B cell (primary cell): ENCODE data around the gene LGSN. TPM values are rescaled to one million over a fixed set of nuclear protein-coding genes. Genes with fewer than 3 reads are reported as not detected.

Source experiments
- ATAC-seq: fragments of 200-7000 bp; cut with Tn5 transposase; one replicate; pipeline ENCODE4 v1.10.0; 2021; ENCODE audit warnings: low read depth, mild to moderate bottlenecking, moderate number of reproducible peaks, moderate library complexity
- CTCF ChIA-PET: fragments of 350-600 bp; sonication (Branson Sonifier 250); formaldehyde crosslinking; loops from one replicate; lab custom pipeline; 2021; ENCODE audit warnings: antibody characterized with exemption, inconsistent platforms; lab: Charles Lee
- POLR2A ChIA-PET: fragments of 350-600 bp; sonication (Branson Sonifier 250); formaldehyde crosslinking; loops from one replicate; lab custom pipeline; 2021; ENCODE audit warnings: antibody characterized with exemption; lab: Charles Lee
- DNase-seq: peaks from one replicate; pipeline ENCODE4 v3.0.0; 2013
- H2AFZ ChIP-seq: 2 replicates; pipeline ENCODE4 v1.6.1; 2012; ENCODE audit warnings: mild to moderate bottlenecking, low read depth, low read length; ENCODE audit not compliant: insufficient read depth, poor library complexity, severe bottlenecking
- H3K27ac ChIP-seq, 2 donors: 1 replicate in 1 of 2; 2 replicates in 1 of 2; pipeline ENCODE4 v1.5.1; 2012 to 2013; ENCODE audit warnings: low read length in 2 of 2, mild to moderate bottlenecking in 2 of 2, moderate library complexity in 1 of 2
- H3K27me3 ChIP-seq, 4 experiments: fragments of 200-600 bp in 1 of 4; sonication (generic) in 1 of 4; replicated peaks in 1 of 4; 1 replicate in 2 of 4; 2 replicates in 2 of 4; pipeline versions ENCODE4 v1.6.1 to v1.7.0; 2013 to 2016; ENCODE audit warnings: low read length in 3 of 4, mild to moderate bottlenecking in 2 of 4, mixed read lengths in 1 of 4, moderate library complexity in 1 of 4; ENCODE audit not compliant: insufficient read depth in 4 of 4, control insufficient read depth in 3 of 4; ENCODE audit errors: control extremely low read depth in 1 of 4
- H3K36me3 ChIP-seq, 2 experiments: replicated peaks in 1 of 2; 1 replicate in 1 of 2; 2 replicates in 1 of 2; pipeline versions ENCODE4 v1.6.1 to v1.7.1; 2013; ENCODE audit warnings: low read length in 1 of 2; ENCODE audit not compliant: insufficient read depth in 2 of 2, control insufficient read depth in 1 of 2; ENCODE audit errors: control extremely low read depth in 1 of 2, extremely low read depth in 1 of 2
- H3K4me1 ChIP-seq, 2 donors: fragments of 200-600 bp in 1 of 2; sonication (generic) in 1 of 2; 1 replicate in 1 of 2; 2 replicates in 1 of 2; pipeline versions ENCODE4 v1.5.1 to v1.6.1; 2013 to 2017; ENCODE audit warnings: low read length in 2 of 2; ENCODE audit not compliant: control insufficient read depth in 2 of 2, insufficient read depth in 2 of 2
- H3K4me2 ChIP-seq: replicated peaks from 2 replicates; pipeline ENCODE3; 2012; ENCODE audit warnings: mild to moderate bottlenecking, low read depth, low read length; ENCODE audit not compliant: poor library complexity, severe bottlenecking
- H3K4me3 ChIP-seq, 5 experiments: fragments of 200-600 bp in 1 of 5; sonication (generic) in 1 of 5; 1 replicate in 3 of 5; 2 replicates in 2 of 5; pipeline versions ENCODE4 v1.5.1 to v1.7.0; 2011 to 2016; ENCODE audit warnings: low read length in 4 of 5, mild to moderate bottlenecking in 4 of 5, low read depth in 2 of 5, control low read depth in 1 of 5, moderate library complexity in 1 of 5; ENCODE audit not compliant: insufficient read depth in 1 of 5; ENCODE audit errors: control extremely low read depth in 1 of 5, extremely low read depth in 1 of 5
- H3K79me2 ChIP-seq: fragments of 200-600 bp; sonication (generic); one replicate; pipeline ENCODE4 v1.6.0; 2016; ENCODE audit warnings: low read length; ENCODE audit not compliant: control insufficient read depth, insufficient read depth
- H3K9ac ChIP-seq: fragments of 200-600 bp; sonication (generic); 2 replicates; pipeline ENCODE4 v1.6.1; 2017; ENCODE audit warnings: mild to moderate bottlenecking, low read length, moderate library complexity
- H3K9me3 ChIP-seq, 3 donors: one replicate each; pipeline versions ENCODE4 v1.6.1 to v1.7.1; 2013; ENCODE audit warnings: low read length in 2 of 3; ENCODE audit not compliant: control insufficient read depth in 2 of 3, insufficient read depth in 1 of 3; ENCODE audit errors: control extremely low read depth in 1 of 3
- H4K20me1 ChIP-seq: 2 replicates; pipeline ENCODE4 v1.6.0; 2012; ENCODE audit warnings: mild to moderate bottlenecking, low read length; ENCODE audit not compliant: insufficient read depth, control insufficient read depth, poor library complexity, severe bottlenecking
- H3K27ac Mint-ChIP-seq: one replicate; pipeline ENCODE4 v1.8.0; 2021; ENCODE audit warnings: mixed read lengths
- H3K27me3 Mint-ChIP-seq: one replicate; pipeline ENCODE4 v1.8.0; 2021; ENCODE audit warnings: mixed read lengths
- H3K4me1 Mint-ChIP-seq: one replicate; pipeline ENCODE4 v1.8.0; 2021; ENCODE audit warnings: mixed read lengths
- H3K4me3 Mint-ChIP-seq: one replicate; pipeline ENCODE4 v1.8.0; 2021; ENCODE audit warnings: mixed read lengths
- H3K9me3 Mint-ChIP-seq: one replicate; pipeline ENCODE4 v1.8.0; 2022; ENCODE audit warnings: mixed read lengths; ENCODE audit not compliant: insufficient read depth
- CTCF ChIP-seq: fragments of 200-600 bp; IDR thresholded peaks from one replicate; pipeline ENCODE4 v1.8.0; 2022; ENCODE audit warnings: antibody characterized with exemption, mild to moderate bottlenecking
- EZH2 ChIP-seq: IDR thresholded peaks from 2 replicates; pipeline ENCODE4 v1.6.1; 2012; ENCODE audit warnings: borderline replicate concordance, low read depth, mild to moderate bottlenecking, moderate library complexity, low read length; ENCODE audit not compliant: insufficient read depth, poor library complexity, severe bottlenecking
- WGBS: methylation state at CpG from one replicate; pipeline ENCODE4 v1.1.5; 2013; ENCODE audit warnings: missing lambda C conversion rate; ENCODE audit not compliant: insufficient coverage; 5-methylcytosine and 5-hydroxymethylcytosine counted together
- intact Hi-C: fragments of 100-400 bp; cut with micrococcal nuclease; formaldehyde crosslinking; loops from one replicate; pipeline ENCODE4 v1.10.0; 2022
- polyA plus RNA-seq: library from polyadenylated mRNA; depleted of rRNA; stranded (reverse); fragments of >200 nt; gene quantifications from 2 replicates; pipeline ENCODE4 v1.2.3, GENCODE V29; 2012
- total RNA-seq, 2 donors: library from RNA; stranded (reverse); fragments of 120-200 nt in 1 of 2; gene quantifications; 1 replicate in 1 of 2; 2 replicates in 1 of 2; pipeline versions ENCODE4 v1.2.3 to v1.2.4, GENCODE V29; 2013 to 2022

LGSN gene
- total and polyA plus RNA-seq, 2 donors (not counting 1 experiment from before 2014, with no cell fraction given), result not detected

GRCh38 chr6:63306420-63306819, 13.4 kb downstream of the LGSN start:
- H3K4me1 ChIP-seq, result no peaks in the 10 kb centered on the region
- TF ChIP-seq CTCF (no peak), EZH2 (no peak)
- WGBS, result 100% methylated on average over 2 of the region's 3 CpGs
- no peaks in the 10 kb centered on the region for H3K27me3 ChIP-seq
- DNase-seq (no peak), ATAC-seq (no peak)
- H3K9ac ChIP-seq, result no peak overlapping the region
- no peak overlapping the region for H3K4me3 ChIP-seq
- no peaks in the 10 kb centered on the region for H4K20me1 ChIP-seq
- no peak overlapping the region for H3K4me2 ChIP-seq
- no peak overlapping the region for H3K27ac ChIP-seq
- no peaks in the 10 kb centered on the region for H3K79me2 ChIP-seq
- ChIA-PET POLR2A (no interaction called here), CTCF (interaction anchor here (2.0 kb wide), 1 partner anchor 458 kb away, joined by 18 read pairs; no protein-coding TSS in a partner anchor)
- no peak overlapping the region for H2AFZ ChIP-seq
- H3K9me3 ChIP-seq, result no peaks in the 10 kb centered on the region
- Mint-ChIP-seq H3K27ac (no peak overlapping the region), H3K27me3 (no peaks in the 10 kb centered on the region), H3K4me3 (no peak overlapping the region), H3K9me3 (no peaks in the 10 kb centered on the region), H3K4me1 (no peaks in the 10 kb centered on the region)
- no peaks in the 10 kb centered on the region for H3K36me3 ChIP-seq
- intact Hi-C loops, result no loop called here

GRCh38 chr6:63305277-63305676, 14.5 kb downstream of the LGSN start:
- CTCF ChIA-PET, result no interaction called here
- no peak overlapping the region for H3K4me2 ChIP-seq
- no peak overlapping the region for H3K4me3 ChIP-seq
- no peak overlapping the region for H3K9ac ChIP-seq
- intact Hi-C loops, result no loop called here
- H3K27me3 Mint-ChIP-seq, result no peaks in the 10 kb centered on the region
- no peak overlapping the region for H3K27ac Mint-ChIP-seq
- H2AFZ ChIP-seq, result no peak overlapping the region
- no peaks in the 10 kb centered on the region for H4K20me1 ChIP-seq
- H3K27me3 ChIP-seq, result no peaks in the 10 kb centered on the region
- no peak overlapping the region for H3K27ac ChIP-seq
- POLR2A ChIA-PET, result no interaction called here
- TF ChIP-seq EZH2 (no peak), CTCF (no peak)
- no peaks in the 10 kb centered on the region for H3K9me3 Mint-ChIP-seq
- ATAC-seq (no peak), DNase-seq (no peak)
- H3K9me3 ChIP-seq, result no peaks in the 10 kb centered on the region
- H3K4me1 Mint-ChIP-seq, result no peaks in the 10 kb centered on the region
- H3K4me3 Mint-ChIP-seq, result no peak overlapping the region
- no peaks in the 10 kb centered on the region for H3K36me3 ChIP-seq
- H3K4me1 ChIP-seq, result no peaks in the 10 kb centered on the region
- whole genome bisulfite sequencing, result no CpG with 5 or more reads among the region's 2 CpGs
- no peaks in the 10 kb centered on the region for H3K79me2 ChIP-seq
